ENCODE results near the gene RINL. TPM values are rescaled to one million over a fixed set of nuclear protein-coding genes. Genes with fewer than 3 reads are reported as not detected.
"Not testable (repeated sequence)": the region's sequence is repeated elsewhere in the genome, so short reads cannot be mapped to it uniquely, and the experiment has no call there.

Gene RINL
- polyA plus RNA-seq, 1 of the 3 experiments (the other 2 are of a cell fraction), result 3.8 TPM

- CTCF ChIA-PET, result no interaction called here
Observed at GRCh38 chr19:38826856-38827551, 51.1 kb downstream of the RINL start.

GRCh38 chr19:38825936-38826335 is 52.1 kb downstream of the RINL start:
- CTCF ChIA-PET, result interaction anchor here (0.6 kb wide), 1 partner anchor 812 kb away, joined by 3 read pairs; no protein-coding TSS in a partner anchor
- H3K9ac ChIP-seq; DNase-seq; H3K27ac ChIP-seq (ENCODE audit: low read depth in 2 of 2, low read length in 1 of 2); H3K4me1 ChIP-seq (ENCODE audit: control insufficient read depth in 1 of 2, insufficient read depth in 2 of 2, low read depth in 1 of 2, low read length in 1 of 2); H3K9me2 ChIP-seq; H2AFZ ChIP-seq (ENCODE audit: low read depth); H3K9me3 ChIP-seq; H3K27me3 ChIP-seq (ENCODE audit: insufficient read depth); H3K79me2 ChIP-seq (ENCODE audit: insufficient read depth); H4K20me1 ChIP-seq (ENCODE audit: insufficient read depth); H3K4me2 ChIP-seq; H3F3A ChIP-seq (replicated peaks; ENCODE audit: insufficient read depth); H3K4me3 ChIP-seq (ENCODE audit: low read depth in 2 of 2, low read length in 1 of 2): not testable (repeated sequence)
- peaks cover 3 to 27% of the 10 kb centered on the region in 2 experiments for H3K36me3 ChIP-seq (replicated peaks in 1 of 2; ENCODE audit: control insufficient read depth in 1 of 2, insufficient read depth in 2 of 2, low read length in 1 of 2)
- POLR2A ChIA-PET, result interaction anchor here (1.2 kb wide), 1 partner anchor 8 kb away, joined by 3 read pairs; no protein-coding TSS in a partner anchor
- 91% methylated on average over 5 of the region's 7 CpGs for WGBS (ENCODE audit: low lambda C conversion rate)

More at GRCh38 chr19:38826856-38827551, 51.1 kb downstream of the RINL start:
- no peak overlapping the region for H3K9ac ChIP-seq
- peaks cover 3 to 27% of the 10 kb centered on the region in 2 experiments for H3K36me3 ChIP-seq (replicated peaks in 1 of 2; ENCODE audit: control insufficient read depth in 1 of 2, insufficient read depth in 2 of 2, low read length in 1 of 2)
- H3K27me3 ChIP-seq (ENCODE audit: insufficient read depth), result no peaks in the 10 kb centered on the region
- no peak overlapping the region for H3K4me2 ChIP-seq
- H3F3A ChIP-seq (replicated peaks; ENCODE audit: insufficient read depth), result peaks cover 14% of the 10 kb centered on the region
- H2AFZ ChIP-seq (ENCODE audit: low read depth), result no peak overlapping the region
- H3K9me3 ChIP-seq, result no peaks in the 10 kb centered on the region
- 86% methylated on average over 6 of the region's 6 CpGs for WGBS (ENCODE audit: low lambda C conversion rate)
- H3K27ac ChIP-seq (ENCODE audit: low read depth in 2 of 2, low read length in 1 of 2), result no peak overlapping the region
- TF ChIP-seq USF2 (IDR thresholded peaks at IDR 0.05; ENCODE audit: borderline replicate concordance, low read depth, low read length), result no peak
- TF ChIP-seq NFIC (IDR thresholded peaks at IDR 0.05; ENCODE audit: borderline replicate concordance), result no peak
- TF ChIP-seq EP300 (IDR thresholded peaks at IDR 0.05; ENCODE audit: borderline replicate concordance in 1 of 2, low read depth in 1 of 2, low read length in 1 of 2), result no peak
- TF ChIP-seq POLR2AphosphoS5 (IDR thresholded peaks at IDR 0.05; ENCODE audit: low read depth, low read length), result no peak
- TF ChIP-seq FOXM1 (IDR thresholded peaks at IDR 0.05; ENCODE audit: low read depth), result no peak
- no peak for TF ChIP-seq FOXJ3 (CRISPR knock-in tag; IDR thresholded peaks at IDR 0.05)
- no peak overlapping the region for H3K4me3 ChIP-seq (ENCODE audit: low read depth in 2 of 2, low read length in 1 of 2)
- H3K79me2 ChIP-seq (ENCODE audit: insufficient read depth), result peaks cover 13% of the 10 kb centered on the region; the same call in 1 of the 2 replicates
- POLR2A ChIA-PET, result no interaction called here
- no peak for DNase-seq
- no peaks in the 10 kb centered on the region for H4K20me1 ChIP-seq (ENCODE audit: insufficient read depth)
- H3K4me1 ChIP-seq (ENCODE audit: control insufficient read depth in 1 of 2, insufficient read depth in 2 of 2, low read depth in 1 of 2, low read length in 1 of 2), result peaks cover 6 to 11% of the 10 kb centered on the region in 2 experiments; a peak in 2 of 4 replicates
- no peaks in the 10 kb centered on the region for H3K9me2 ChIP-seq

GRCh38 chr19:38821230-38821825 is 56.7 kb downstream of the RINL start:
- POLR2A ChIA-PET, result interaction anchor here (1.6 kb wide), 1 partner anchor 11 kb away, joined by 5 read pairs; the partner anchor contains the start of gene ECH1
- H4K20me1 ChIP-seq (ENCODE audit: insufficient read depth); H3K9ac ChIP-seq; H3K27me3 ChIP-seq (ENCODE audit: insufficient read depth); H3F3A ChIP-seq (replicated peaks; ENCODE audit: insufficient read depth); H3K27ac ChIP-seq (ENCODE audit: low read depth in 2 of 2, low read length in 1 of 2); H3K4me3 ChIP-seq (ENCODE audit: low read depth in 2 of 2, low read length in 1 of 2); CTCF ChIA-PET; H3K36me3 ChIP-seq (replicated peaks in 1 of 2; ENCODE audit: control insufficient read depth in 1 of 2, insufficient read depth in 2 of 2, low read length in 1 of 2); H3K9me2 ChIP-seq; H3K4me2 ChIP-seq; H2AFZ ChIP-seq (ENCODE audit: low read depth); H3K4me1 ChIP-seq (ENCODE audit: control insufficient read depth in 1 of 2, insufficient read depth in 2 of 2, low read depth in 1 of 2, low read length in 1 of 2); H3K9me3 ChIP-seq; H3K79me2 ChIP-seq (ENCODE audit: insufficient read depth); DNase-seq: not testable (repeated sequence)
- WGBS (ENCODE audit: low lambda C conversion rate), result 90% methylated on average over 13 of the region's 29 CpGs
